ENCODE measurements around the gene PLAC8.
"Not testable (repeated sequence)": the region's sequence is repeated elsewhere in the genome, so short reads cannot be mapped to it uniquely, and the experiment has no call there.

The PLAC8 gene

GRCh38 chr4:83065266-83065665 lies 49.3 kb downstream of the PLAC8 start:
- DNase-seq = no peak

- DNase-seq = no peak
Measured at GRCh38 chr4:83062739-83063138, 51.8 kb downstream of the PLAC8 start.

GRCh38 chr4:83054928-83055327 lies 59.6 kb downstream of the PLAC8 start:
- no peak for DNase-seq

GRCh38 chr4:83048781-83049180 lies 65.7 kb downstream of the PLAC8 start:
- DNase-seq = not testable (repeated sequence)

GRCh38 chr4:83046693-83047473 lies 67.6 kb downstream of the PLAC8 start:
- DNase-seq = no peak

- no peak for DNase-seq
Measured at GRCh38 chr4:83043801-83044407, 70.6 kb downstream of the PLAC8 start.

GRCh38 chr4:83043157-83043556 lies 71.4 kb downstream of the PLAC8 start:
- not testable (repeated sequence) for DNase-seq

GRCh38 chr4:83040269-83040668 lies 74.3 kb downstream of the PLAC8 start:
- no peak for DNase-seq
